ENCODE results near the gene KAT7. TPM values are rescaled to one million over a fixed set of nuclear protein-coding genes. Genes with fewer than 3 reads are reported as not detected.

KAT7 gene
- polyA plus RNA-seq, 1 donor from 2014 or later = 31.0 TPM

DNA sequence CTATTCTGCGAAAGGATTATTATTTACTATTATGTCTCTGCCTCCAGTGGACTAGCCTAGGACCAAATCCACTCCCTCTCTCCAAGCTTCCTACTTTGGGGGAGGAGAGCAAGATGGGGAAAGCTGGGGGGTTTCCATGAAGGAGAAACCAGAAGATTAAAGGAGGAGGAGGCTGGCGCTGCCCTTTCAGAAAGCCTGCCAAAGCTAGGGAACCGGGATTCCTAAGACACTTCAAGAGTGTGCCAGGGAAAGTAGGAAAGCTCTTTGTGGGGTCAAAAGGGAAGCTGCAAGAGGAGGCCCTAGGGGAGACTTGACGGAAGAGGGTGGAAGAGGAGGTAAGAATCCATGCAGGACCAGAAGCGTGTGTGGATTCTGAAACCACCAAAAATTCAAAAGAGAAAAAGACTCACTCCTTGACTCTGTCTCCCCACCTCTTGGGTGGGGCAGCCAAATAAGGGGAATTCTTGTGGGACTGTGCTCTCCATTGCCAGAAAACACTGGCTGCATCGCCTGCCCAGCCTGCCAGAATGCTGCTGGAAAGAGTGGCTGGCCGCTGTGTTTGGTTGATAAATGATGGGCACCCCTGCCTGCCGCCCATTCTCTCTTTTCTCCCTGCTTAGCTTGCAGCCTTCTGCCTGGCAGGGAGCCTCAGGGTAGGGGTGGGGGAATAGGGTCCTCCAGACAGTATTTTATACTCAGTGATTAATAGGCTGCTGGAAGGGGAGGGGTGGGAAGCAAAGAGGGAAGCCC lies 11.8 kb upstream of the KAT7 start:
- H2AFZ ChIP-seq (ENCODE audit: low read depth, low read length) = no peak overlapping the region
- H3K79me2 ChIP-seq (replicated peaks; ENCODE audit: insufficient read depth, low read length) = no peaks in the 10 kb centered on the region

DNA sequence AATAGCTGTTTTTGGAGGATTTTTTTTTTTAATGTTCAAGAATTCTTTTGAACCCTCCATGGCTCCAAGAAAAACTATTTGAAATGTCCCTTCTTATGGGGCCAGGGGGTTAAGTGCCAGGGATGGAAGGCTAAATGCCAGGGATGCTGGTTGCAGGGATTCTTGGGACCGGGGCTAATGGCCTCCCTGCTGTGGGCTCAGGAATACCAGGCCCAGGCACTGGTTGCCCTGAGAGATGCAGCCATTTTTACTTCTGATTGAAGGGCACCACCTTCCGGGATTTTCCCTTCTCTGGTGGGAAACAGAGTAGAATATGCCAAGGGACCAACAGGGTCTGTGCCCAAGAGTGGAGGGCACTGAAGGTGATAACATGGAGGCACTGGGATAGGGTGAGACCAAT lies 10.9 kb upstream of the KAT7 start:
- no peaks in the 10 kb centered on the region for H3K36me3 ChIP-seq (ENCODE audit: insufficient read depth, low read length)
- no peaks in the 10 kb centered on the region for H3K9me3 ChIP-seq (ENCODE audit: low read length)
- H3K4me2 ChIP-seq (ENCODE audit: low read length) = no peak overlapping the region
- no peak overlapping the region for H2AFZ ChIP-seq (ENCODE audit: low read depth, low read length)
- H3K79me2 ChIP-seq (replicated peaks; ENCODE audit: insufficient read depth, low read length) = no peaks in the 10 kb centered on the region
- no peak overlapping the region for H3K27ac ChIP-seq (ENCODE audit: low read length)
- no peak overlapping the region for H3K4me3 ChIP-seq (ENCODE audit: low read length)
- no peaks in the 10 kb centered on the region for H3F3A ChIP-seq (ENCODE audit: insufficient read depth, low read length, poor library complexity, severe bottlenecking)
- H4K20me1 ChIP-seq (ENCODE audit: insufficient read depth) = no peaks in the 10 kb centered on the region
- H3K27me3 ChIP-seq (ENCODE audit: insufficient read depth, low read depth, low read length) = no peaks in the 10 kb centered on the region
- H3K9me2 ChIP-seq (ENCODE audit: insufficient read depth, low read length) = no peaks in the 10 kb centered on the region
- H3K9ac ChIP-seq (ENCODE audit: low read length) = no peak overlapping the region
- TF ChIP-seq TAF1 (IDR thresholded peaks at IDR 0.05; ENCODE audit: low read depth) = no peak
- TF ChIP-seq, protein P1, sequence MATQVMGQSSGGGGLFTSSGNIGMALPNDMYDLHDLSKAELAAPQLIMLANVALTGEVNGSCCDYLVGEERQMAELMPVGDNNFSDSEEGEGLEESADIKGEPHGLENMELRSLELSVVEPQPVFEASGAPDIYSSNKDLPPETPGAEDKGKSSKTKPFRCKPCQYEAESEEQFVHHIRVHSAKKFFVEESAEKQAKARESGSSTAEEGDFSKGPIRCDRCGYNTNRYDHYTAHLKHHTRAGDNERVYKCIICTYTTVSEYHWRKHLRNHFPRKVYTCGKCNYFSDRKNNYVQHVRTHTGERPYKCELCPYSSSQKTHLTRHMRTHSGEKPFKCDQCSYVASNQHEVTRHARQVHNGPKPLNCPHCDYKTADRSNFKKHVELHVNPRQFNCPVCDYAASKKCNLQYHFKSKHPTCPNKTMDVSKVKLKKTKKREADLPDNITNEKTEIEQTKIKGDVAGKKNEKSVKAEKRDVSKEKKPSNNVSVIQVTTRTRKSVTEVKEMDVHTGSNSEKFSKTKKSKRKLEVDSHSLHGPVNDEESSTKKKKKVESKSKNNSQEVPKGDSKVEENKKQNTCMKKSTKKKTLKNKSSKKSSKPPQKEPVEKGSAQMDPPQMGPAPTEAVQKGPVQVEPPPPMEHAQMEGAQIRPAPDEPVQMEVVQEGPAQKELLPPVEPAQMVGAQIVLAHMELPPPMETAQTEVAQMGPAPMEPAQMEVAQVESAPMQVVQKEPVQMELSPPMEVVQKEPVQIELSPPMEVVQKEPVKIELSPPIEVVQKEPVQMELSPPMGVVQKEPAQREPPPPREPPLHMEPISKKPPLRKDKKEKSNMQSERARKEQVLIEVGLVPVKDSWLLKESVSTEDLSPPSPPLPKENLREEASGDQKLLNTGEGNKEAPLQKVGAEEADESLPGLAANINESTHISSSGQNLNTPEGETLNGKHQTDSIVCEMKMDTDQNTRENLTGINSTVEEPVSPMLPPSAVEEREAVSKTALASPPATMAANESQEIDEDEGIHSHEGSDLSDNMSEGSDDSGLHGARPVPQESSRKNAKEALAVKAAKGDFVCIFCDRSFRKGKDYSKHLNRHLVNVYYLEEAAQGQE (IDR thresholded peaks at IDR 0.05; ENCODE audit: borderline replicate concordance) = no peak
- TF ChIP-seq EZH2 (IDR thresholded peaks at IDR 0.05; ENCODE audit: borderline replicate concordance, insufficient read depth, low read length, poor library complexity, severe bottlenecking) = no peak
- TF ChIP-seq RAD21 (conservative IDR thresholded peaks at IDR 0.05) = no peak

More for the DNA sequence above, 11.8 kb upstream of the KAT7 start:
- Histone ChIP-seq H4K20me1 (ENCODE audit: insufficient read depth) (no peaks in the 10 kb centered on the region), H3K4me3 (ENCODE audit: low read length) (no peak overlapping the region), H3K9me3 (ENCODE audit: low read length) (no peaks in the 10 kb centered on the region), H3K36me3 (ENCODE audit: insufficient read depth, low read length) (no peaks in the 10 kb centered on the region), H3K27me3 (ENCODE audit: insufficient read depth, low read depth, low read length) (no peaks in the 10 kb centered on the region), H3K27ac (ENCODE audit: low read length) (no peak overlapping the region), H3K9ac (ENCODE audit: low read length) (no peak overlapping the region), H3F3A (ENCODE audit: insufficient read depth, low read length, poor library complexity, severe bottlenecking) (no peaks in the 10 kb centered on the region), H3K9me2 (ENCODE audit: insufficient read depth, low read length) (no peaks in the 10 kb centered on the region), H3K4me2 (ENCODE audit: low read length) (no peak overlapping the region)
- TF ChIP-seq, protein P2, sequence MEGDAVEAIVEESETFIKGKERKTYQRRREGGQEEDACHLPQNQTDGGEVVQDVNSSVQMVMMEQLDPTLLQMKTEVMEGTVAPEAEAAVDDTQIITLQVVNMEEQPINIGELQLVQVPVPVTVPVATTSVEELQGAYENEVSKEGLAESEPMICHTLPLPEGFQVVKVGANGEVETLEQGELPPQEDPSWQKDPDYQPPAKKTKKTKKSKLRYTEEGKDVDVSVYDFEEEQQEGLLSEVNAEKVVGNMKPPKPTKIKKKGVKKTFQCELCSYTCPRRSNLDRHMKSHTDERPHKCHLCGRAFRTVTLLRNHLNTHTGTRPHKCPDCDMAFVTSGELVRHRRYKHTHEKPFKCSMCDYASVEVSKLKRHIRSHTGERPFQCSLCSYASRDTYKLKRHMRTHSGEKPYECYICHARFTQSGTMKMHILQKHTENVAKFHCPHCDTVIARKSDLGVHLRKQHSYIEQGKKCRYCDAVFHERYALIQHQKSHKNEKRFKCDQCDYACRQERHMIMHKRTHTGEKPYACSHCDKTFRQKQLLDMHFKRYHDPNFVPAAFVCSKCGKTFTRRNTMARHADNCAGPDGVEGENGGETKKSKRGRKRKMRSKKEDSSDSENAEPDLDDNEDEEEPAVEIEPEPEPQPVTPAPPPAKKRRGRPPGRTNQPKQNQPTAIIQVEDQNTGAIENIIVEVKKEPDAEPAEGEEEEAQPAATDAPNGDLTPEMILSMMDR (IDR thresholded peaks at IDR 0.05; ENCODE audit: poor library complexity, severe bottlenecking) = no peak
- TF ChIP-seq TAF1 (IDR thresholded peaks at IDR 0.05; ENCODE audit: low read depth) = no peak
- TF ChIP-seq MXI1 (conservative IDR thresholded peaks at IDR 0.05; ENCODE audit: poor library complexity, severe bottlenecking) = no peak
- TF ChIP-seq, protein P1 (IDR thresholded peaks at IDR 0.05; ENCODE audit: borderline replicate concordance) = no peak
- TF ChIP-seq POLR2AphosphoS5 (IDR thresholded peaks at IDR 0.05) = no peak
- TF ChIP-seq EP300 (conservative IDR thresholded peaks at IDR 0.05; ENCODE audit: poor library complexity, severe bottlenecking) = no peak
- no peak for TF ChIP-seq SMC3 (conservative IDR thresholded peaks at IDR 0.05; ENCODE audit: poor library complexity)
- TF ChIP-seq EZH2 (IDR thresholded peaks at IDR 0.05; ENCODE audit: borderline replicate concordance, insufficient read depth, low read length, poor library complexity, severe bottlenecking) = no peak
- no peak for TF ChIP-seq RAD21 (conservative IDR thresholded peaks at IDR 0.05)
